Mucosa of rectum (tissue), 2 donors: Measurements from ENCODE around the gene DSTN.

Experiments
- H3K27ac ChIP-seq, 2 donors: one replicate each; pipeline ENCODE4 v1.7.0; 2013; ENCODE audit warnings: inconsistent platforms in 2 of 2, low read depth in 2 of 2, low read length in 2 of 2
- H3K27me3 ChIP-seq, 2 donors: one replicate each; pipeline ENCODE4 v1.7.0; 2013; ENCODE audit warnings: low read length in 2 of 2; ENCODE audit not compliant: control insufficient read depth in 2 of 2, insufficient read depth in 2 of 2
- H3K36me3 ChIP-seq, 2 donors: one replicate each; pipeline ENCODE4 v1.7.0; 2013; ENCODE audit warnings: low read length in 2 of 2; ENCODE audit not compliant: control insufficient read depth in 2 of 2, insufficient read depth in 2 of 2
- H3K4me1 ChIP-seq, 2 donors: one replicate each; pipeline ENCODE4 v1.7.0; 2013; ENCODE audit warnings: low read length in 2 of 2, mild to moderate bottlenecking in 1 of 2; ENCODE audit not compliant: control insufficient read depth in 2 of 2, insufficient read depth in 2 of 2
- H3K4me3 ChIP-seq, 2 donors: one replicate each; pipeline ENCODE4 v1.7.0; 2013; ENCODE audit warnings: low read length in 2 of 2
- H3K9ac ChIP-seq, 2 donors: one replicate each; pipeline ENCODE4 v1.7.0; 2013; ENCODE audit warnings: low read length in 2 of 2, low read depth in 1 of 2, mild to moderate bottlenecking in 1 of 2
- H3K9me3 ChIP-seq, 2 donors: one replicate each; pipeline ENCODE4 v1.7.0; 2013; ENCODE audit warnings: low read length in 2 of 2; ENCODE audit not compliant: control insufficient read depth in 2 of 2
- donor health status: healthy.
- donor health status: Normal muscosa, but diverticular disease.

DSTN gene

GRCh38 chr20:17590245-17590644, 20.4 kb downstream of the DSTN start:
- H3K36me3 ChIP-seq, result peaks cover 0 to 4% of the 10 kb centered on the region in 2 donors

GRCh38 chr20:17593902-17594301, 24.0 kb downstream of the DSTN start:
- no peak overlapping the region for H3K4me3 ChIP-seq
- no peak overlapping the region for H3K27ac ChIP-seq
- H3K36me3 ChIP-seq, result peaks cover 0 to 4% of the 10 kb centered on the region in 2 donors
- no peaks in the 10 kb centered on the region for H3K27me3 ChIP-seq
- no peak overlapping the region for H3K9ac ChIP-seq
- no peaks in the 10 kb centered on the region for H3K9me3 ChIP-seq
- H3K4me1 ChIP-seq, result peaks cover 4% of the 10 kb centered on the region in 2 donors

More at GRCh38 chr20:17590245-17590644, 20.4 kb downstream of the DSTN start:
- Histone ChIP-seq H3K4me3 (no peak overlapping the region), H3K9me3 (no peaks in the 10 kb centered on the region), H3K9ac (no peak overlapping the region), H3K27me3 (no peaks in the 10 kb centered on the region), H3K4me1 (peaks cover 4% of the 10 kb centered on the region in 2 donors), H3K27ac (no peak overlapping the region)

GRCh38 chr20:17594443-17594842, 24.6 kb downstream of the DSTN start:
- Histone ChIP-seq H3K4me1 (peaks cover 4% of the 10 kb centered on the region in 2 donors), H3K27ac (no peak overlapping the region), H3K9me3 (no peaks in the 10 kb centered on the region), H3K4me3 (no peak overlapping the region), H3K36me3 (peaks cover 0 to 4% of the 10 kb centered on the region in 2 donors), H3K9ac (no peak overlapping the region), H3K27me3 (no peaks in the 10 kb centered on the region)

- no peaks in the 10 kb centered on the region for H3K9me3 ChIP-seq
- peaks cover 4% of the 10 kb centered on the region in 2 donors for H3K4me1 ChIP-seq
- no peak overlapping the region for H3K4me3 ChIP-seq
- H3K27me3 ChIP-seq, result no peaks in the 10 kb centered on the region
- no peak overlapping the region for H3K27ac ChIP-seq
- peaks cover 0 to 4% of the 10 kb centered on the region in 2 donors for H3K36me3 ChIP-seq
- H3K9ac ChIP-seq, result no peak overlapping the region
These were observed 26.0 kb downstream of the DSTN start for GRCh38 chr20:17595856-17596255.

GRCh38 chr20:17598013-17598550, 28.2 kb downstream of the DSTN start:
- peaks cover 10 to 14% of the 10 kb centered on the region in 2 donors for H3K4me1 ChIP-seq

GRCh38 chr20:17601957-17602356, 32.1 kb downstream of the DSTN start:
- no peak overlapping the region for H3K9ac ChIP-seq
- no peak overlapping the region for H3K4me3 ChIP-seq
- H3K36me3 ChIP-seq, result peaks cover 4 to 17% of the 10 kb centered on the region in 2 donors
- peak overlapping the region in 1 of 2 donors; percentile 16 for H3K27ac ChIP-seq
- peaks cover 15 to 31% of the 10 kb centered on the region in 2 donors for H3K4me1 ChIP-seq
- no peaks in the 10 kb centered on the region for H3K27me3 ChIP-seq
- H3K9me3 ChIP-seq, result no peaks in the 10 kb centered on the region

More at GRCh38 chr20:17598013-17598550, 28.2 kb downstream of the DSTN start:
- H3K36me3 ChIP-seq, result no peaks in the 10 kb centered on the region
- no peak overlapping the region for H3K9ac ChIP-seq
- no peaks in the 10 kb centered on the region for H3K9me3 ChIP-seq
- H3K4me3 ChIP-seq, result no peak overlapping the region
- no peak overlapping the region for H3K27ac ChIP-seq
- H3K27me3 ChIP-seq, result no peaks in the 10 kb centered on the region

- Histone ChIP-seq H3K4me1 (peaks cover 15 to 31% of the 10 kb centered on the region in 2 donors), H3K36me3 (peaks cover 5 to 19% of the 10 kb centered on the region in 2 donors), H3K4me3 (no peak overlapping the region), H3K27ac (no peak overlapping the region), H3K9ac (no peak overlapping the region), H3K9me3 (no peaks in the 10 kb centered on the region), H3K27me3 (no peaks in the 10 kb centered on the region)
These were observed 32.6 kb downstream of the DSTN start for GRCh38 chr20:17602493-17602892.

GRCh38 chr20:17605131-17605660, 35.3 kb downstream of the DSTN start:
- Histone ChIP-seq H3K27ac (peak overlapping the region; percentile 52 to 59), H3K36me3 (peaks cover 19 to 32% of the 10 kb centered on the region in 2 donors), H3K27me3 (no peaks in the 10 kb centered on the region), H3K4me3 (peak overlapping the region in 1 of 2 donors; percentile 17), H3K4me1 (peaks cover 15 to 36% of the 10 kb centered on the region in 2 donors), H3K9ac (no peak overlapping the region), H3K9me3 (no peaks in the 10 kb centered on the region)

GRCh38 chr20:17606001-17606400, 36.1 kb downstream of the DSTN start:
- Histone ChIP-seq H3K4me3 (no peak overlapping the region), H3K27ac (peak overlapping the region; percentile 28 to 52), H3K36me3 (peaks cover 19 to 32% of the 10 kb centered on the region in 2 donors), H3K27me3 (no peaks in the 10 kb centered on the region), H3K9me3 (no peaks in the 10 kb centered on the region), H3K4me1 (peaks cover 20 to 43% of the 10 kb centered on the region in 2 donors), H3K9ac (no peak overlapping the region)

GRCh38 chr20:17608701-17609497, 39.0 kb downstream of the DSTN start:
- peaks cover 25 to 33% of the 10 kb centered on the region in 2 donors for H3K36me3 ChIP-seq
- no peak overlapping the region for H3K9ac ChIP-seq
- no peaks in the 10 kb centered on the region for H3K27me3 ChIP-seq
- no peak overlapping the region for H3K27ac ChIP-seq
- H3K9me3 ChIP-seq, result no peaks in the 10 kb centered on the region
- H3K4me3 ChIP-seq, result no peak overlapping the region
- H3K4me1 ChIP-seq, result peaks cover 33 to 55% of the 10 kb centered on the region in 2 donors
